GM19372 (cell line): ENCODE results near the gene PTPRC.
"Not testable (repeated sequence)": the region's sequence is repeated elsewhere in the genome, so short reads cannot be mapped to it uniquely, and the experiment has no call there.

Source experiments
- ATAC-seq: cut with Tn5 transposase; IDR thresholded peaks from one replicate; pipeline ENCODE4 v1.9.1; 2021; ENCODE audit warnings: mild to moderate bottlenecking, low read depth, moderate library complexity; ENCODE audit not compliant: unreplicated experiment

The PTPRC gene

DNA sequence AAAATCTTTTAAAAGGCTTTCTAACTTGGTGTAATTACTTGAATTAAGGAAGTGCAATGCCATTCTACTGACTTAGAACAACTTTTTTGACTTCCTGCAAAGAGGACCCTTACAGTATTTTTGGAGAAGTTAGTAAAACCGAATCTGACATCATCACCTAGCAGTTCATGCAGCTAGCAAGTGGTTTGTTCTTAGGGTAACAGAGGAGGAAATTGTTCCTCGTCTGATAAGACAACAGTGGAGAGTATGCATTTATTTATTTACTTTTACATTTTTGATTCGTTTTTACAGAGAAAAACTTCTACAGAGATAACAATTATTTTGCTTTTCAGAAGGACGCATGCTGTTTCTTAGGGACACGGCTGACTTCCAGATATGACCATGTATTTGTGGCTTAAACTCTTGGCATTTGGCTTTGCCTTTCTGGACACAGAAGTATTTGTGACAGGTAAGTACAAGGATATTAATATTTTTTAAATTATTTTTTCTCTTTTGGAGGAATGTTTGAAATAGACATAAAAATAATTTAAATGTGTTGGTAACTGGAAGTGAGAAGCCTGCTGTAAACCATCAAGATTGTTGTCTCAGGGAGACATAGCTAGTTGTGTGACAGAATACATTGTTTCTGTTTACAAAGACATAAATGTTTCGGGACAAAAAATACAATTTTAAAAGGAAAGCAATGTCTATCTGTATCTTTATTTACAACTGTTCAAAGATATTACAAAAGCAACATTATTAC is at the start of gene PTPRC:
Gene PTPRC, plus strand, starts transcription at position 147 of the 742 bp plus-strand sequence. Its CDS starts 229 bp downstream, at position 376.
- peak; percentile 59 for ATAC-seq

DNA sequence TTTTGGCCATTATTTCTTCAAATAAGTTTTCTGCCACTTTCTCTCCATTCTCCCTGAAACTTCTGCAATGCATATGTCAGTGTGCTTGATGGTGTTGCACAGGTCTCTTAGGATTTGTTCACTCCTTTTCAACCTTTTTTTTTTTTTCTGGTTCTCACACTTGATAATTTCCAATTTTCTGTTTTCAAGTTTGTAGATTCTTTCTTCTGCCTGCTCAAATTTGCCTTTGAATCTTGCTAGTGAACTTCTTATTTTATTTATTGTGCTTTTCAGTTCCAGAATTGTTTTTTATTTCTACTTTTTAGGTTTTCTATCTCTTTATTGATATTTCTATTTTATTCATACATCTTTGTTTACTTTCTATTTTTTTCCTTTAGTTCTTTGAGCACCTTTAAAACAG is 48.4 kb upstream of the PTPRC start:
- ATAC-seq, result no peak

DNA sequence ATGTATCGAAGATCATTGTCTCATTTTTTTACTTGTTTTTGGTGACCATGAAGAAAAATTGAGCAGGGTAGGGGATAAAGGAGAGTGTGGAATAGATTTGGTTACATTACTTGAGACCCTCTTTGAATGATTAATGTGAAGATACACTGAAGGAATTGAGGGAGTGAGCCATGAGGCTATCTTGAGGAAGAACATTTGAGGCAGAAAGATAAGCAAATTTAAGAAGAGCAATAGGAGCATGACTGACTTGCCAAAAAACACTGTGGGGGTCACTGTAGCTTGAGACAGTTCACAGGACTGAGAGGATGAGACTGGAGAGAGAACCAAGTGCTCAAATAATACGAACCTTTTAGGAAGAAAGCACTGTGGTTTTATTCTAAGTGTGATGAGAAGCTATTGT is 43.1 kb upstream of the PTPRC start:
- no peak for ATAC-seq

- ATAC-seq, result peak; percentile 30
Measured at GRCh38 chr1:198597690-198598430, 41.0 kb upstream of the PTPRC start.

DNA sequence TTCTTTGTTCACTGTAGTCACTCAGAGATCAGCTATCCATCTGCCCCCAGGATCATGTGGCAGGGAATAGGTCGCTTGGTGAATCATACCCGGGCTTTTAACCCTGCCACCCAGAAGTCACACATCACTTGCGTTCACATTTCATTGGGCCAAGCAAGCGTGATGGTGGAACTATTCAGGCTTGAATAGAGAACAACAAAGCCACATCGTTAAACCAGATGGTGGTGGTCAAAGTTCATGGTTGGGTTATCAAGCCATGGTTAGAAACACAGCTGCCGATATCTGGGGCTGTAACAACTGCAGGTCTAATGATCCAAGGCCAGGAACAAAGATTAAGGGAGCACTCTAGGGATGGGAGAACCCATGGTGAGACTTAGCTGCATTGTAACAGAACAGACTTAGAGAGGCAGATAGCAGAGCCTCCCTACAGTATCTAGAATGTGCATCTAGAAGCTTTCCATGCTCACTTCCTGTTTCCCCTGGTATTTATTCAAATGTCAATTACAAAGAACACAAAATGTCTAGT is 40.0 kb upstream of the PTPRC start:
- ATAC-seq, result peak; percentile 51

GRCh38 chr1:198599749-198600148 is 39.1 kb upstream of the PTPRC start:
- ATAC-seq, result no peak

DNA sequence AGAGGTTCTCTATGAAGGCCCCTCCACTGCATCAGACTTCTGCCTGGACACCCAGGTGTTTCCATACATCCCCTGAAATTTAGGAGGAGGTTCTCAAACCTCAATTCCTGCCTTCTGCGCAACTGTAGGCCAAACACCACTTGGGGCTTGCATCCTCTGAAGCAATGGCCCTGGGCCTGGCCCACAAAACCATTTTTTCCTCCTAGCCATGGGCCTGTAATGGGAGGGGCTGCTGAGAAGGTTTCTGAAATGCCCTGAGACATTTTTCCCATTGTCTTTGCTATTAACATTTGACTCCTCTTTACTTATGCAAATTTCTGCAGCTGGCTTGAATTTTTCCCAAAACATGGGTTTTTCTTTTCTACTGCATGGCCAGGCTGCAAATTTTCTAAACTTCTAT is 37.9 kb upstream of the PTPRC start:
- ATAC-seq, result no peak

GRCh38 chr1:198601310-198601709 is 37.5 kb upstream of the PTPRC start:
- not testable (repeated sequence) for ATAC-seq

- no peak for ATAC-seq
Measured at GRCh38 chr1:198601936-198602889, 36.6 kb upstream of the PTPRC start.

DNA sequence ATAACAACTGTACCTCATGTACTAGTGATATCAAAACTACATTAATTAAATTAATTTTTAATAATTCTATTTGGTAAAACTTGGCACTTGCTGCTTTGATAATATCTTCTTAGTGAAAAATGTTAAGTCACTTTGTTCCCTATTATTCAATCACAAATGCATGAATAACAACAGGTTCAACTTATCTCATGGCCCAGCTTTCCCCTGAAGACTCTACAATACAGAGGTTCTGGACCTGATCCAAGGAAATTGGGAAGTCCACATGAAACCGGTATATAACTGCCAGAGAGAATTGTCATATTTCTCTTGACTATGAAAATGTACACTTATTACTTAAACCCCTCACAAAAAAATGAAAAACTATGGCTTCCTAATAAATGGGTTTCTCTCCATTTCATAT is 33.9 kb upstream of the PTPRC start:
- no peak for ATAC-seq

DNA sequence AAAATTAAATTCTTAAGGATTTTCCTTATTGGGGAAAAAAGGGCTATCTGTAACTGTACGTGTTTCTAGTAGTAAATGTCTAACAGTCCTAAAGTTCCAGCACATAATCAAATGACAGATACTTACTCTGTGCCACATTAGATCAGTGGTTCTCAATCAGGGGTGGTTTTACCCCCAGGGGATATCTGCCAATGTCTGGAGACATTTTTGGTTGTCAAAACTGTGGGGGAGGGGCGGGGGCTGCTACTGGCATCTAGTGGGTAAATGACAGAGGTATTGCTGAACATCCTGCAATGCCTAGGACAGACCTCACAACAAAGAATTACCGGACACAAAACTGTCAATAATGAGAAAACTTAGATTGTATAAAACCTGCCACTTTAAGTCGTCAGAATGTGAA is 33.4 kb upstream of the PTPRC start:
- ATAC-seq, result no peak

DNA sequence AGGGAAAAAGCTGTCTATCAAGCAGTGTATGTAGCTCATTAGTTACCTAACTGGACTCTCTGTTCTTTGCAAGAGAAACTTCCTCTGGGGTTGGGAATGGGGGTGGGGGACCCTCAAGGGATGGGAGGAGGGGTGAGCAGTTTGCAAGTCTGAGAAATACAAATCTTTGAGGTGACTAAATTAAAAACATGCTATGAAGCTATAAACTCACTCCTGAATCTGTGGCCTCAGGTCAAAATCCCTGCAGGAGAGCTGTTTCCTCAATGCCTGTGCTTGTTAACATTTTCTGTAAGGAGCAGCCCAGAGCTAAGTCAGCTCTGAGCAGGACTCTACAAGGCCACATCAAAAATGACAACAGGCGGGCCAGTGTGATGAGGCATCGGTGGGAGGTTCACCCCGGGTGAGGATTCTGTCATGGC is 32.8 kb upstream of the PTPRC start:
- no peak for ATAC-seq

- ATAC-seq, result no peak
Measured at GRCh38 chr1:198607714-198608113, 31.1 kb upstream of the PTPRC start.

- ATAC-seq, result no peak
Measured at GRCh38 chr1:198610362-198610761, 28.5 kb upstream of the PTPRC start.

- ATAC-seq, result no peak
Measured at GRCh38 chr1:198611219-198611618, 27.6 kb upstream of the PTPRC start.

DNA sequence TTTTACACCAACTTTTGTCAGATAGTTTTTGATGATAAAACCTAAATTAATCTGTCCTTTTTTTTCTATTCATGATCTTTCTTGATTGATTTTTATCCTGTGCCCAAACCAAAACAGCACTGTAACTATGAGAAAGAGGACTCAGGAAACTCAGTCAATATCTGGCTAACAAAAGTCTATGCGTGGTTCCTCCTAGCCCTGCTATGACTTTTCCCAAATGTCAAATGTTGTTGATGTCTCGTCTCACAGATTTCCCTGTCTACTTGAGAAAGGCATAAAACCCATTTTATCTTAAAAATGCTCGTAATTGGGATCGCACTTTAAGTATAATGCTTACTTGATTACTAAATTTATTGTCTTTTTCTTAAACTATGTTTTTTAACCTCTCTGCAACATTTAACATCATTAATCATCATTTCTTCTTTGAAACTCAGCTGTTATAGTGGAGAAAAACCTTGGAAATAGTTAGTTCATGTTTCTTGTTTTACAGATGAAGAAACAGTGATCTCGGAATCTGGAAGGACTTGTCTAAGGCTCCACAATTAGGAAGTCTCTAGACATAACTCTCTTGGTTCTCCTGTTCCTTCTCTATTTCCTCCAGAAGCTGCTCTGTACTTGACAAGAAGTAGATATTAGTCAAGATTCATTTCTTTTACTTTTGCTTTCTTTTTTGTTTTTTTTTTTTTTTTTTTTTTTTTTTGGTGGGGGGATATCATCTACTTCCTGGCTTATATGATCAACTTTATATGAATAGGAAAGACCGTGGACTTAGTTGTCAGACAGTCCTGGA is 26.2 kb upstream of the PTPRC start:
- ATAC-seq, result no peak

- ATAC-seq, result no peak
Measured at GRCh38 chr1:198617406-198617805, 21.4 kb upstream of the PTPRC start.

- ATAC-seq, result no peak
Measured at GRCh38 chr1:198619375-198620140, 19.3 kb upstream of the PTPRC start.

DNA sequence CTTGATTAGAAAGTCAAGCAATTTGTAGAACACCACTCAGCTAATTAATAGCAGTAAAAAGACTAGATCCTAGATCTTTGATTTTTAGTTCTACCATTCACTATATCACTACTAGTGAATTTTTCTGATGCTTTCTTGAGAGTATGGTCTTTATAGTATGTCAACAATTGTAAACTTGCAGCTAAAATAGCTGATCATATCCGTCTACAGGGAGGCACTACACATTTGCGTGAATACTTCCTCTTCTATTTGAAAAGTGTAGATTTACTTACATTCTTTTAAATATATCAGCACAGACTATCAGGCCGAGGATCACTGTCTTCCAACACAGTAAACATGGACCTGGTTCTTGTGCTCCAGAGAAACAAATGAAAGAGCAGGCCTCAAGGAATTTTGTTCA is 18.6 kb upstream of the PTPRC start:
- no peak for ATAC-seq
